HG02885 (cell line): ENCODE measurements around the gene UPF3A.
"Not testable (repeated sequence)": the region's sequence is repeated elsewhere in the genome, so short reads cannot be mapped to it uniquely, and the experiment has no call there.

Experiments used
- ATAC-seq: cut with Tn5 transposase; IDR thresholded peaks from one replicate; pipeline ENCODE4 v1.9.1; 2021; ENCODE audit warnings: mild to moderate bottlenecking; ENCODE audit not compliant: unreplicated experiment, poor library complexity

Gene UPF3A

GRCh38 chr13:114328595-114328994 lies 47.2 kb downstream of the UPF3A start:
- no peak for ATAC-seq

- ATAC-seq: no peak
Measured at GRCh38 chr13:114330086-114330485, 48.7 kb downstream of the UPF3A start.

DNA sequence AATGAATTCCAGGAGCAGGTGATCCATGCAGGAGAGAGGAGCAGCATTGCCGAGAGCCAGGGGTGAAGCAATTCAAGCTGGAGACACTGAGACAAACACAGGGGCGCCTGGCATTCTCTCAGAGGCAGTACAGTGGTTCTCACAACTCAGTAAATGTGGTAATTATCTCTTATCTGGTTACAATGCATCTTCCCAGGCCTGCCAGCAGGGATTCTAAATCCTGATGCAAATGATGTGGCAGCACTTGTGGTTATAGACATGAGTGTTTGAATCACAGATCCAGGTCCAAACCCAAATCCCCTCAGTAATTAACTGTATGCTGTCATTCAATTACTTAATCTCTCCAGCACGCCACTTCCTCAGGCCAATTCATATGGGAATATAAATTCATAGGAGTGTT lies 52.5 kb downstream of the UPF3A start:
- not testable (repeated sequence) for ATAC-seq

DNA sequence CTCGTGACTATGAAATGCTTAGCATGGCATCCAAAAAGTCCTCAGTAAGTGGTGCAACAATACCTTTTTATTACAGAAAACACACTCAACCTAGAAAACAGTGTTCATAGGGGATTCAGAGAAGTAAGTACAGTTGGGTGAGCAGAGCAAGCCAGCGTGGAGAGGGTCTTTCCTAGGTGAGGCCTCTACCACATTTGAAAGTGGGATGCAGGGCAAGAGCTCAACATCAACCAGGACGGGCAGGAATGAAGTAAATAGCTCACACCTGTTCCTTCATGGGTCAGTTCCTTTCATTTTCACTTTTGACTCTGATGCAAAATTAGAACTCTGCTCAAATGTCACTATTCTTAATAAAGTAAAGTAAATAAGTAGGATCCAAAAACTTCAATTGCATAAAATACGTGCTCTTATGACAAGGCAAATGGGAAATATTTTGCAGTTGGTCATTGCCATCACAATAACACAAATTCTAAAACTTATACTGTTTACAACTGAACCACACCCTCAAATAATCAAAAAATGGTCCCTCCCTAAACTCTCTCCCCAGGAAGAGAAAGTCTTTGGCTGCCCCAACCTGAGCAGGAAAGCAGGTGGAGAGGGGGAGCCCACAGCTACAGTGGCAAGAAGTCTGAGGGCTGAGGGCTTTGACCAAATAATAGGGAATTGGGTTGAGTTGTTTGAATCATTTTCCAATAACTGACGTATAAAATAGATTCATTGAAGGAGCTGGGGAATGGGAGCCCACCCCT lies 53.1 kb downstream of the UPF3A start:
- no peak for ATAC-seq

DNA sequence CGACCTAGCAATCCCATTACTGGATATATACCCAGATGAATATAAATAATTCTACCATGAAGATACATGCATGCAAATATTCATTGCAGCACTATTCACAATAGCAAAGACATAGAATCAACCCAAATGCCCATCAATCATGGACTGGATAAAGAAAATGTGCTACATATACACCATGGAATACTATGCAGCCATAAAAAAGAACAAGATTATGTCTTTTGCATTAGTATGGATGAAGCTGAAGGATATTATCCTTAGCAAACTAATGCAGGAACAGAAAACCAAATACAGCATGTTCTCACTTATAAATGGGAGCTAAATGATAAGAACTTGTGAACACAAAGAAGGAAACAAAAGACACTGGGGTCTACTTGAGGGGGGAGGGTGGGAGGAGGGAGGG lies 55.1 kb downstream of the UPF3A start:
- ATAC-seq: not testable (repeated sequence)

- no peak for ATAC-seq
Measured at GRCh38 chr13:114338959-114339358, 57.6 kb downstream of the UPF3A start.

GRCh38 chr13:114339857-114340534 lies 58.6 kb downstream of the UPF3A start:
- ATAC-seq: no peak

GRCh38 chr13:114341003-114341777 lies 59.8 kb downstream of the UPF3A start:
- ATAC-seq: no peak

DNA sequence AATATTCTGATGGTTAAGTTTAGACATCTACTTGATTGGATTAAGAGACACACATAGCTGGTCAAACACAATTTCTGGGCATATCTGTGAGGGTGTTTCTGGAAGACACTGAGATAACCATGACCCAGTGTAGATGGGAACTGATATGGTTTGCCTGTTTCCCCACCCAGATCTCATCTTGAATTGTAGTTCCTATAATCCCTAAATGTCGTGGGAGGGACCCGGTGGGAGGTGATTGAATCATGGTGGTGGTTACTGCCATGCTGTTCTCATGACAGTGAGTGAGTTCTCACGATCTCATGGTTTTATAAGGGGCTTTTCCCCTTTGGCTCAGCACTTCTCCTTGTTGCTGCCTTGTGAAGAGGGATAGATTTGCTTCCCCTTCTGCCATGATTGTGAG lies 65.9 kb downstream of the UPF3A start:
- not testable (repeated sequence) for ATAC-seq

- ATAC-seq: not testable (repeated sequence)
Measured at GRCh38 chr13:114352763-114353162, 71.4 kb downstream of the UPF3A start.

- not testable (repeated sequence) for ATAC-seq
Measured at GRCh38 chr13:114353382-114353781, 72.0 kb downstream of the UPF3A start.
